NCI-H1048 (cell line): ENCODE data around the gene PCDHB5.
"Not testable (repeated sequence)": the region's sequence is repeated elsewhere in the genome, so short reads cannot be mapped to it uniquely, and the experiment has no call there.

ENCODE experiments used
- DNase-seq: peaks from one replicate; lab custom pipeline; 2025; lab: John Stamatoyannopoulos, UW

Gene PCDHB5

GRCh38 chr5:141152096-141152495, 17.1 kb downstream of the PCDHB5 start:
- DNase-seq, result not testable (repeated sequence)

- no peak for DNase-seq
These were observed 20.8 kb downstream of the PCDHB5 start for GRCh38 chr5:141155540-141156374.

- DNase-seq, result not testable (repeated sequence)
These were observed 22.4 kb downstream of the PCDHB5 start for GRCh38 chr5:141157356-141157755.

GRCh38 chr5:141157901-141158300, 22.9 kb downstream of the PCDHB5 start:
- not testable (repeated sequence) for DNase-seq

GRCh38 chr5:141172381-141173204, 37.6 kb downstream of the PCDHB5 start, which contains the start of gene PCDHB7:
PCDHB7 (plus strand) TSS chr5:141172644; CDS start chr5:141172836, 192 bp downstream.
- no peak for DNase-seq

GRCh38 chr5:141174291-141175104, 39.5 kb downstream of the PCDHB5 start:
- not testable (repeated sequence) for DNase-seq

GRCh38 chr5:141175933-141176332, 40.9 kb downstream of the PCDHB5 start:
- DNase-seq, result no peak

- DNase-seq, result not testable (repeated sequence)
These were observed 42.7 kb downstream of the PCDHB5 start, which contains the start of gene PCDHB8 for GRCh38 chr5:141177577-141178191. PCDHB8 (plus strand) TSS chr5:141177790; CDS start chr5:141178035, 245 bp downstream.

- not testable (repeated sequence) for DNase-seq
These were observed 44.4 kb downstream of the PCDHB5 start for GRCh38 chr5:141179371-141179770.

GRCh38 chr5:141179876-141180275, 44.9 kb downstream of the PCDHB5 start:
- not testable (repeated sequence) for DNase-seq

GRCh38 chr5:141180313-141180712, 45.3 kb downstream of the PCDHB5 start:
- no peak for DNase-seq

- no peak for DNase-seq
These were observed 47.2 kb downstream of the PCDHB5 start, which contains the start of gene PCDHB16 for GRCh38 chr5:141182248-141182647. PCDHB16 (plus strand) TSS chr5:141182387; CDS start chr5:141182560, 173 bp downstream.

GRCh38 chr5:141184117-141184855, 49.3 kb downstream of the PCDHB5 start:
- DNase-seq, result not testable (repeated sequence)

- no peak for DNase-seq
These were observed 52.0 kb downstream of the PCDHB5 start, which contains the start of gene PCDHB9 for GRCh38 chr5:141186897-141187512. PCDHB9 (plus strand) TSS chr5:141187161; CDS start chr5:141187319, 158 bp downstream.
